HEK293 (cell line): Measurements from ENCODE around the gene RAG1.

Experiments
- CTCF ChIA-PET: fragments of 350-600 bp; formaldehyde crosslinking; extraction: SDS; loops from one replicate; lab custom pipeline; 2021; ENCODE audit warnings: antibody characterized with exemption; lab: Yijun Ruan, JAX
- POLR2A ChIA-PET: fragments of 300-600 bp; formaldehyde crosslinking; extraction: SDS; loops from one replicate; lab custom pipeline; 2020; ENCODE audit warnings: antibody characterized with exemption, inconsistent platforms; lab: Yijun Ruan, JAX
- H3K27ac ChIP-seq: fragments of 200-500 bp; sonication (Bioruptor generic); 2 replicates; pipeline ENCODE4 v1.5.1; 2014; ENCODE audit warnings: low read depth, low read length, control low read depth, inconsistent platforms; ENCODE audit errors: extremely low read depth
- H3K36me3 ChIP-seq, 2 experiments: fragments of 200-500 bp in 1 of 2; sonication (Bioruptor generic) in 1 of 2; 1 replicate in 1 of 2; 2 replicates in 1 of 2; pipeline ENCODE4 v1.5.1; 2014 to 2017; ENCODE audit warnings: inconsistent platforms in 2 of 2, low read length in 2 of 2; ENCODE audit not compliant: control insufficient read depth in 2 of 2, insufficient read depth in 1 of 2
- H3K4me1 ChIP-seq: fragments of 200-500 bp; sonication (Bioruptor generic); 2 replicates; pipeline ENCODE4 v1.5.1; 2014; ENCODE audit warnings: mild to moderate bottlenecking, low read length, inconsistent platforms; ENCODE audit not compliant: control insufficient read depth, insufficient read depth
- H3K4me3 ChIP-seq: 2 replicates; pipeline ENCODE4 v1.5.1; 2011; ENCODE audit warnings: low read depth, mild to moderate bottlenecking, control low read depth, low read length, moderate library complexity
- H3K9me3 ChIP-seq: fragments of 200-500 bp; sonication (Bioruptor generic); 2 replicates; pipeline ENCODE4 v1.5.1; 2014; ENCODE audit warnings: low read depth, low read length, inconsistent platforms; ENCODE audit not compliant: control insufficient read depth, insufficient read depth
- BCL11A ChIP-seq: fragments of 450-650 bp; formaldehyde crosslinking; IDR thresholded peaks from 2 replicates; pipeline ENCODE4 v1.5.1; 2016; ENCODE audit warnings: low read depth, missing biosample characterization, missing genetic modification characterization
- EGR2 ChIP-seq: fragments of 450-650 bp; formaldehyde crosslinking; IDR thresholded peaks from 2 replicates; pipeline ENCODE4 v1.5.1; 2016; ENCODE audit warnings: low read depth, missing biosample characterization, missing genetic modification characterization
- GLIS2 ChIP-seq: fragments of 450-650 bp; formaldehyde crosslinking; IDR thresholded peaks from 2 replicates; pipeline ENCODE4 v1.5.1; 2016; ENCODE audit warnings: missing biosample characterization, missing genetic modification characterization
- OVOL3 ChIP-seq: fragments of 450-650 bp; formaldehyde crosslinking; IDR thresholded peaks from 2 replicates; pipeline ENCODE4 v1.5.1; 2016; ENCODE audit warnings: missing biosample characterization, missing genetic modification characterization
- REPIN1 ChIP-seq: fragments of 450-650 bp; formaldehyde crosslinking; IDR thresholded peaks from 2 replicates; pipeline ENCODE4 v1.5.1; 2017; ENCODE audit warnings: missing biosample characterization, missing genetic modification characterization, low read depth
- SALL2 ChIP-seq: fragments of 450-650 bp; formaldehyde crosslinking; IDR thresholded peaks from 2 replicates; pipeline ENCODE4 v1.5.0; 2017; ENCODE audit warnings: missing biosample characterization, mild to moderate bottlenecking, missing genetic modification characterization, borderline replicate concordance
- ZFP37 ChIP-seq: fragments of 450-650 bp; formaldehyde crosslinking; IDR thresholded peaks from 2 replicates; pipeline ENCODE4 v1.5.1; 2016; ENCODE audit warnings: missing biosample characterization, missing genetic modification characterization
- ZNF175 ChIP-seq: fragments of 450-650 bp; formaldehyde crosslinking; IDR thresholded peaks from 2 replicates; pipeline ENCODE4 v1.5.1; 2016; ENCODE audit warnings: missing biosample characterization, missing genetic modification characterization
- ZNF184 ChIP-seq: fragments of 450-650 bp; IDR thresholded peaks from 2 replicates; pipeline ENCODE4 v1.5.1; 2018; ENCODE audit warnings: missing biosample characterization, mild to moderate bottlenecking, missing genetic modification characterization
- ZNF221 ChIP-seq: fragments of 450-650 bp; formaldehyde crosslinking; IDR thresholded peaks from 2 replicates; pipeline ENCODE4 v1.5.1; 2017; ENCODE audit warnings: missing biosample characterization, missing genetic modification characterization, borderline replicate concordance
- ZNF274 ChIP-seq, 2 experiments: fragments of 200-500 bp in 1 of 2; fragments of 450-650 bp in 1 of 2; sonication (Bioruptor generic) in 1 of 2; formaldehyde crosslinking in 1 of 2; IDR thresholded peaks; 2 replicates each; pipeline versions ENCODE4 v1.5.1 to v1.6.1; 2014 to 2016; ENCODE audit warnings: borderline replicate concordance in 1 of 2, inconsistent platforms in 1 of 2, low read length in 1 of 2, missing biosample characterization in 1 of 2, missing genetic modification characterization in 1 of 2
- ZNF292 ChIP-seq: fragments of 450-650 bp; formaldehyde crosslinking; IDR thresholded peaks from 2 replicates; pipeline ENCODE4 v1.5.1; 2016; ENCODE audit warnings: low read depth, missing biosample characterization, missing genetic modification characterization, borderline replicate concordance
- ZNF621 ChIP-seq: fragments of 450-650 bp; formaldehyde crosslinking; IDR thresholded peaks from 2 replicates; pipeline ENCODE4 v1.5.1; 2017; ENCODE audit warnings: missing biosample characterization, missing genetic modification characterization
- ZNF654 ChIP-seq: fragments of 450-650 bp; formaldehyde crosslinking; IDR thresholded peaks from 2 replicates; pipeline ENCODE4 v1.5.1; 2016; ENCODE audit warnings: low read depth, missing biosample characterization, missing genetic modification characterization
- ZNF768 ChIP-seq: fragments of 450-650 bp; formaldehyde crosslinking; IDR thresholded peaks from 2 replicates; pipeline ENCODE4 v1.5.1; 2018; ENCODE audit warnings: missing biosample characterization, mild to moderate bottlenecking, missing genetic modification characterization
- ZNF776 ChIP-seq: fragments of 450-650 bp; formaldehyde crosslinking; IDR thresholded peaks from 2 replicates; pipeline ENCODE4 v1.5.0; 2017; ENCODE audit warnings: missing biosample characterization, missing genetic modification characterization, borderline replicate concordance
- ZSCAN30 ChIP-seq: fragments of 450-650 bp; IDR thresholded peaks from 2 replicates; pipeline ENCODE4 v1.5.1; 2018; ENCODE audit warnings: missing biosample characterization, mild to moderate bottlenecking, missing genetic modification characterization, moderate library complexity
- TF ChIP-seq, protein P1 (sequence below): fragments of 450-650 bp; formaldehyde crosslinking; IDR thresholded peaks from 2 replicates; pipeline ENCODE4 v1.5.1; 2016; ENCODE audit warnings: missing biosample characterization, missing genetic modification characterization
- TF ChIP-seq, protein P2 (sequence below): fragments of 450-650 bp; formaldehyde crosslinking; conservative IDR thresholded peaks from 2 replicates; pipeline ENCODE4 v1.5.1; 2016; ENCODE audit warnings: low read depth, missing biosample characterization, missing genetic modification characterization
- TF ChIP-seq, protein P3 (sequence below): fragments of 450-650 bp; formaldehyde crosslinking; IDR thresholded peaks from 2 replicates; pipeline ENCODE4 v1.5.1; 2017; ENCODE audit warnings: missing biosample characterization, missing genetic modification characterization
- TF ChIP-seq, protein P4 (sequence below): fragments of 450-650 bp; formaldehyde crosslinking; IDR thresholded peaks from 2 replicates; pipeline ENCODE4 v1.5.1; 2016; ENCODE audit warnings: missing biosample characterization, missing genetic modification characterization, low read depth

The RAG1 gene

DNA sequence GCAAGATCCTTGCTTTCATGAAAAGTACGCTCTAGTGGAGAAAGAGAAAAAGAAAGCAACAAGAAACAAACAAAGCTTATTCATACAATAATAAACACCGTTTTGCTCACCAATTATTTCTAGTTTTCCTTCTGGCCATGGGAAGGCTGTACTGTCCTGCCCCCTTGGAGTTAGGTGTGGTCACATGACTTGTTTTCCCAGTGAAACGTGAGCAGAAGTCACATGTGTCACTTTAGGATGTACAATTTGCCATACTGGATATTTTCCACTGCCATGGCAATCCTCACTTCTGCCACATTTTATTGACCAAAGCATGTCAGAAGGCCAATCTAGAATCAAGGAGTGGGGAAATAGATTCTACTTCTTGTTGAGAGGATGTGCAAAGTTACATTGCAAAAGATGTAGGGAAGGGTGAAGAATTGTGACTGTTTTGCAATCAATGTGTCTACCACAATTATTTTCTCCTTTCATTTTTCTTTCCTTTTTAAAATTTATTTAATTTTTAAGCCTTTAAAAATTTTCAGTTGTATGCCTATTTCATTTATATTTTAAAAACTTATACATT is 33.4 kb upstream of the RAG1 start (continued):
- TF ChIP-seq ZNF768 (tag by site-specific recombination) (no peak), EGR2 (tag by site-specific recombination) (no peak), ZFP37 (tag by site-specific recombination) (no peak), GLIS2 (tag by site-specific recombination) (no peak), ZNF621 (no peak), BCL11A (tag by site-specific recombination) (no peak), ZNF221 (tag by site-specific recombination) (no peak)
- TF ChIP-seq, protein P1, sequence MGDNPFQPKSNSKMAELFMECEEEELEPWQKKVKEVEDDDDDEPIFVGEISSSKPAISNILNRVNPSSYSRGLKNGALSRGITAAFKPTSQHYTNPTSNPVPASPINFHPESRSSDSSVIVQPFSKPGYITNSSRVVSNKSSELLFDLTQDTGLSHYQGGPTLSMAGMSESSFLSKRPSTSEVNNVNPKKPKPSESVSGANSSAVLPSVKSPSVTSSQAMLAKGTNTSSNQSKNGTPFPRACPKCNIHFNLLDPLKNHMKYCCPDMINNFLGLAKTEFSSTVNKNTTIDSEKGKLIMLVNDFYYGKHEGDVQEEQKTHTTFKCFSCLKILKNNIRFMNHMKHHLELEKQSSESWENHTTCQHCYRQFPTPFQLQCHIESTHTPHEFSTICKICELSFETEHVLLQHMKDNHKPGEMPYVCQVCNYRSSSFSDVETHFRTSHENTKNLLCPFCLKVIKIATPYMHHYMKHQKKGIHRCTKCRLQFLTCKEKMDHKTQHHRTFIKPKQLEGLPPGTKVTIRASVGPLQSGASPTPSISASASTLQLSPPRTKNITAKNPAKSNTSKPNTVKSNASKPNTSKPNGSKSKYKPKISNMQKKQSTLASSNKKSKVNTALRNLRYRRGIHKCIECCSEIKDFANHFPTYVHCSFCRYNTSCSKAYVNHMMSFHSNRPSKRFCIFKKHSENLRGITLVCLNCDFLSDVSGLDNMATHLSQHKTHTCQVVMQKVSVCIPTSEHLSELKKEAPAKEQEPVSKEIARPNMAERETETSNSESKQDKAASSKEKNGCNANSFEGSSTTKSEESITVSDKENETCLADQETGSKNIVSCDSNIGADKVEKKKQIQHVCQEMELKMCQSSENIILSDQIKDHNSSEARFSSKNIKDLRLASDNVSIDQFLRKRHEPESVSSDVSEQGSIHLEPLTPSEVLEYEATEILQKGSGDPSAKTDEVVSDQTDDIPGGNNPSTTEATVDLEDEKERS (tag by site-specific recombination) = no peak
- TF ChIP-seq, protein P2, sequence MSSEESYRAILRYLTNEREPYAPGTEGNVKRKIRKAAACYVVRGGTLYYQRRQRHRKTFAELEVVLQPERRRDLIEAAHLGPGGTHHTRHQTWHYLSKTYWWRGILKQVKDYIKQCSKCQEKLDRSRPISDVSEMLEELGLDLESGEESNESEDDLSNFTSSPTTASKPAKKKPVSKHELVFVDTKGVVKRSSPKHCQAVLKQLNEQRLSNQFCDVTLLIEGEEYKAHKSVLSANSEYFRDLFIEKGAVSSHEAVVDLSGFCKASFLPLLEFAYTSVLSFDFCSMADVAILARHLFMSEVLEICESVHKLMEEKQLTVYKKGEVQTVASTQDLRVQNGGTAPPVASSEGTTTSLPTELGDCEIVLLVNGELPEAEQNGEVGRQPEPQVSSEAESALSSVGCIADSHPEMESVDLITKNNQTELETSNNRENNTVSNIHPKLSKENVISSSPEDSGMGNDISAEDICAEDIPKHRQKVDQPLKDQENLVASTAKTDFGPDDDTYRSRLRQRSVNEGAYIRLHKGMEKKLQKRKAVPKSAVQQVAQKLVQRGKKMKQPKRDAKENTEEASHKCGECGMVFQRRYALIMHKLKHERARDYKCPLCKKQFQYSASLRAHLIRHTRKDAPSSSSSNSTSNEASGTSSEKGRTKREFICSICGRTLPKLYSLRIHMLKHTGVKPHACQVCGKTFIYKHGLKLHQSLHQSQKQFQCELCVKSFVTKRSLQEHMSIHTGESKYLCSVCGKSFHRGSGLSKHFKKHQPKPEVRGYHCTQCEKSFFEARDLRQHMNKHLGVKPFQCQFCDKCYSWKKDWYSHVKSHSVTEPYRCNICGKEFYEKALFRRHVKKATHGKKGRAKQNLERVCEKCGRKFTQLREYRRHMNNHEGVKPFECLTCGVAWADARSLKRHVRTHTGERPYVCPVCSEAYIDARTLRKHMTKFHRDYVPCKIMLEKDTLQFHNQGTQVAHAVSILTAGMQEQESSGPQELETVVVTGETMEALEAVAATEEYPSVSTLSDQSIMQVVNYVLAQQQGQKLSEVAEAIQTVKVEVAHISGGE (tag by site-specific recombination) = no peak
- TF ChIP-seq, protein P3, sequence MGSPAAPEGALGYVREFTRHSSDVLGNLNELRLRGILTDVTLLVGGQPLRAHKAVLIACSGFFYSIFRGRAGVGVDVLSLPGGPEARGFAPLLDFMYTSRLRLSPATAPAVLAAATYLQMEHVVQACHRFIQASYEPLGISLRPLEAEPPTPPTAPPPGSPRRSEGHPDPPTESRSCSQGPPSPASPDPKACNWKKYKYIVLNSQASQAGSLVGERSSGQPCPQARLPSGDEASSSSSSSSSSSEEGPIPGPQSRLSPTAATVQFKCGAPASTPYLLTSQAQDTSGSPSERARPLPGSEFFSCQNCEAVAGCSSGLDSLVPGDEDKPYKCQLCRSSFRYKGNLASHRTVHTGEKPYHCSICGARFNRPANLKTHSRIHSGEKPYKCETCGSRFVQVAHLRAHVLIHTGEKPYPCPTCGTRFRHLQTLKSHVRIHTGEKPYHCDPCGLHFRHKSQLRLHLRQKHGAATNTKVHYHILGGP (tag by site-specific recombination) = no peak
- TF ChIP-seq, all 188 proteins: peak for 0

DNA sequence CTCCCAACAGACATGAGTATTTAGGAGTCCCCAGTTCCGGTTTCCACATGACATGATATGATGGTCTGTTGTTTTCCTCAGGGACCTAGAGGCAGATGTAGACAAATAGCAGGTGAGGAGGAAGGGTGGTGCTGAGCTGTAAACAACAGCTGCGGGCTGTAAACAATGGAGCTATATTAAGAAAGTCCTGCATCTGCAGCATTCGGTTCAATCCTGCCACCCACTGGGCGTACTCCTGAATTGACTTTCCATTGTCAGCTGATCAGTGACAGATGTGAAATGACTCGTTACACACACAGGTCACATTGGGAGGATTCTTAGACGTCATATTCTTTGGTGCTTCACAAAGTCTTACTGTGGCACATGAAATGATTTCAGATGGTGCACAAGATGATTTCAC is 26.8 kb upstream of the RAG1 start:
- CTCF ChIA-PET = interaction anchor here (0.6 to 1.0 kb wide), 4 partner anchors 14 to 78 kb away, joined by 3 to 4 read pairs (median 3); no protein-coding TSS in a partner anchor

DNA sequence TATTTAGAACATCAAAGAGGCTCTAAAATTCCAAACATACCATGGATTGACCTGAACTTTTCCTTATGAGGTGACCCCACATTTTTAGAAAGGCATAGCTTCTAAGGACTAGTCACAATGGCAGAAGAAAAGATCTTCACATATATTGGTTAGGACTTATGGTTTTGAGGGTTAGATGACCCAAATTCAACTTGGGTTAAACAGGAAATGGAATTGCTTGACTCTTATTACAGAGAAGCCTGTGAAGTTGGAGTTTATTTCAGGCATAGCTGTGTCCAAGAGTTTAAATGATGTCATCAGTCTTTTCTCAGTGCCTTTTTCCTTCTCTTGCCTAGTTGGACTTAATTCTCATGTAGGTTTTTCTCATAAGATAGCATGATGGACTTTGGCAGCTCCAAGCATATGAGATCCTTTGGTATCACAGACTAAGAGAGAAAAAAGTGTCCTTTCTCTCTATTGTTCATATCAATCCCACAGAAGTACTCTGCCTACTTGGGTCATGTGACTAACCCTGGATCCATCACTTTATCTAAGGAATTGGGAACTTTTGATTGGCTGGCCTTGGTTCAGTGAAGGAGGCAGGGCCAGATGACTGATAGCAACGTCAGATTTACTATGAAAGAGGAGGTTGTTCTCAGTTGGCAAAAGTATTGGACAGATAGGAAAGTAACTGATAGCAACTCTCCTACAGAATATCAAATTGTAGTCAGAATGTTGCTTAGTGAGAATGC is 17.3 kb upstream of the RAG1 start:
- no peaks in the 10 kb centered on the region for H3K4me1 ChIP-seq
- CTCF ChIA-PET = interaction anchor here (1.1 kb wide), 1 partner anchor 196 kb away, joined by 4 read pairs; no protein-coding TSS in a partner anchor
- no peaks in the 10 kb centered on the region for H3K36me3 ChIP-seq
- H3K9me3 ChIP-seq = no peaks in the 10 kb centered on the region
- POLR2A ChIA-PET = no interaction called here
- H3K27ac ChIP-seq = no peak overlapping the region
- H3K4me3 ChIP-seq = no peak overlapping the region
- no peak for TF ChIP-seq ZNF274 (IDR thresholded peaks at IDR 0.05; ENCODE audit: low read length)
- no peak for TF ChIP-seq ZNF274 (tag by site-specific recombination; IDR thresholded peaks at IDR 0.05; ENCODE audit: borderline replicate concordance)
- TF ChIP-seq ZSCAN30 (tag by site-specific recombination) = no peak
- TF ChIP-seq, protein P4, sequence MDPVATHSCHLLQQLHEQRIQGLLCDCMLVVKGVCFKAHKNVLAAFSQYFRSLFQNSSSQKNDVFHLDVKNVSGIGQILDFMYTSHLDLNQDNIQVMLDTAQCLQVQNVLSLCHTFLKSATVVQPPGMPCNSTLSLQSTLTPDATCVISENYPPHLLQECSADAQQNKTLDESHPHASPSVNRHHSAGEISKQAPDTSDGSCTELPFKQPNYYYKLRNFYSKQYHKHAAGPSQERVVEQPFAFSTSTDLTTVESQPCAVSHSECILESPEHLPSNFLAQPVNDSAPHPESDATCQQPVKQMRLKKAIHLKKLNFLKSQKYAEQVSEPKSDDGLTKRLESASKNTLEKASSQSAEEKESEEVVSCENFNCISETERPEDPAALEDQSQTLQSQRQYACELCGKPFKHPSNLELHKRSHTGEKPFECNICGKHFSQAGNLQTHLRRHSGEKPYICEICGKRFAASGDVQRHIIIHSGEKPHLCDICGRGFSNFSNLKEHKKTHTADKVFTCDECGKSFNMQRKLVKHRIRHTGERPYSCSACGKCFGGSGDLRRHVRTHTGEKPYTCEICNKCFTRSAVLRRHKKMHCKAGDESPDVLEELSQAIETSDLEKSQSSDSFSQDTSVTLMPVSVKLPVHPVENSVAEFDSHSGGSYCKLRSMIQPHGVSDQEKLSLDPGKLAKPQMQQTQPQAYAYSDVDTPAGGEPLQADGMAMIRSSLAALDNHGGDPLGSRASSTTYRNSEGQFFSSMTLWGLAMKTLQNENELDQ (tag by site-specific recombination) = no peak
- TF ChIP-seq REPIN1 (tag by site-specific recombination) = no peak

More for the DNA sequence above, 26.8 kb upstream of the RAG1 start:
- Histone ChIP-seq H3K4me3 (no peak overlapping the region), H3K27ac (no peak overlapping the region), H3K36me3 (no peaks in the 10 kb centered on the region)
- no peak for TF ChIP-seq ZNF776 (tag by site-specific recombination)
- TF ChIP-seq ZNF654 = peak; percentile 50
- no peak for TF ChIP-seq SALL2 (tag by site-specific recombination)
- TF ChIP-seq ZNF175 = no peak
- no peak for TF ChIP-seq OVOL3 (tag by site-specific recombination)
- no peak for TF ChIP-seq ZNF184 (tag by site-specific recombination)
- no peak for TF ChIP-seq ZNF292 (tag by site-specific recombination)
- TF ChIP-seq, all 188 proteins: peak for 1
- H3K4me1 ChIP-seq = no peaks in the 10 kb centered on the region
- H3K9me3 ChIP-seq = no peaks in the 10 kb centered on the region
- POLR2A ChIA-PET = no interaction called here
